Measurements from ENCODE around the gene ZNF750.

Gene ZNF750

DNA sequence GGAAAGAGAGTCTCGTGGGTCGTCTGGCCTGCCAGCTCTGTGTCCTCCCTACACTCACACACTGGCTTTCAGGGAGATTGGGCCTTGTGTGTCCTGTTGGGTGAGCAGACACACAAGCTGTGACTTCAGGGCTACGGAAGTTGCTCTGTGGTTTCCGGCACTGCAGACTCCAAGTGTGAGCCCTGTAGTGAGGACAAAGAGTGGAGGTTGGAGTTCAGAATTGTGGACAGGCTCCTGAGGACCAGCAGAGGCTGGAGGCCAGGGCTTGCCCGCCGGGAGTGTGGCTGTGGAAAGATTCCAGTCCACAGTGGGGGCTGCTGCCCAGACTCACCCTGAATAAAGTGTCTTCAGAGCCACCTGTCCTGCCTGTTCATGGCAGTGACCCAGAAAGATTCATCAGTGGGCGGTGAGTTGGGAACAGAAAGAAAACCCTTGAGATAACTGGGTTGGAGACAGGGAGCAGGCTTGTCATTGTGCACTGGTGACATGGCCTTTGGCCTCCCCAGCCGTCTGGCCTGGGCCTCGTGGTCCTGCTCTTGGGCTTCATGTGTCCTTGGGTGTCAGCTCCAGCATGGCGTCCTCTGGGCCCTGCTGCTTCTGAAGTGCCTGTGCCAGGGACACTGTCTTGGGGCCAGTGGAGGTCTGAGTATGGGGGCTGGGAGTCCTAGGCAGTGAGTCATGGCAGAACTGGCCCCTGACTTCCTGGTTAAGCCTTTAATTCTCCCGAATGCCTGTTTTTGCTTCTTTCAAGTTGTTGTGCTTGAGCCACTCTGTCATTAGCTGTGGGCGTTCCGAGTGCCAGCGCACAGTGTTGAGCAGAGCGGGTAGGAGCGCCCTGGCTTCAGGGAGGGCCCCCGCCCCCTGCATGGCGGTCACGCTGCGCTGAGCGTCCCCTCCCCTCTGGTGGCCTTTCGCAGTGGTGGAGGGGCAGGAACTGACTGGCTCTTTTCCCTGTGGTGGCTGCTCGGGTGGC is 19.9 kb upstream of the ZNF750 start:
- peak; percentile 70 for DNase-seq

DNA sequence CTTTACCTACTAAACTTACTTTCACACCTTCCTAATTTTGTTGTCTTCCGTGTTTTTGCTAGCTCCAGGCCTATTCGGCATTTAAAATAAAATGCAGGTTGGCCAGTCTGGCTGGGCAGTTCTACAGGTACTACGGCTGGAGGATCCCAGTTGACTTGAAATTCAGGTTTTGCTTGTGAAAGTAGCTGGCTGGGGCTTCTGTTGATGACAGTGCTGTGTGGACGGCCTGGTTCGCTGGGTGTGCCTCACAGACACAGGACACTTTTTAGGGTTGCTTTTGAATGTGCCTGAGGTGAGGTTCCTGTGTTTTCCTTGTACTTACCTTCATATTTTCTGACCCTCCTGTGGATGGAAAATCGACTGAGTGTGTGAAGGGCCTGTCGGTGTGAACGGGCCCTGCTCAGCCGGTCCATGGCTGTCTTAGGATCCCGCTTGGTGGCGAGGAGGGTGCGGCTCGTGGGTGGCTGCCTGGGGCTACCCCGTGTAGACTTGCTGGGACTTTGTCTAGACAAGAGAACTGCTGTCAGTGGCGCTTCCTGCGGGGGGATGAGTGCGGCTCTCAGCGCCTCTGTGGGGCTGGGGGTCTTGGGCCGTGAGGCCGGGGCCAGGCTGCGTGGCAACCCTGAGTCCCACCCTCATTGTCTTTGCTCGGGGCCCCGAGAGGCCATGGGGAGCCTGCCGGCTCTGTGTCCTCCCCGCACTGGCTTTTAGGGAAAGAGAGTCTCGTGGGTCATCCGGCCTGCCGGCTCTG is 18.7 kb upstream of the ZNF750 start:
- DNase-seq = no peak

- DNase-seq = no peak
Observed at GRCh38 chr17:82856361-82856760, 16.5 kb upstream of the ZNF750 start.

DNA sequence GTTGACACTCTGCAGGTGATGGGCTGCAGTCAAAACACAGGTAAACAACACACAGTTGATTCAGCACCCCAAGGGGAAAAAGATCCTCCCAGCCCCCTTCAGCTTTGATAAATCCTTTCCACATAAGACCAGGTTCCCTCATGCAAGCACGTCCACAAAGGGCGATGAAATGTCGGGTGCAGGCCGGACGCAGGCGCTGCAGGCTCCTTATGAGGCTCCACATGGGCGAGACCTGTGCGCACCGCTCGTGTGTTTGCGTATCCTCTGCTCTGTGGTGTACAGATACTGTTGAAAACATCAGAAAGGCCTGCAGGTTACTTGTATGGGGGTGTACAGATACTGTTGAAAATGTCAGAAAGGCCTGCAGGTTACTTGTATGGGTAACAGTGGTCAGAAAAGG is 14.4 kb upstream of the ZNF750 start:
- no peak for DNase-seq

GRCh38 chr17:82851381-82851780 is 11.6 kb upstream of the ZNF750 start:
- DNase-seq = no peak

GRCh38 chr17:82849076-82849945 is 9.5 kb upstream of the ZNF750 start:
- no peak for DNase-seq

- DNase-seq = no peak
Observed at GRCh38 chr17:82848022-82848592, 8.3 kb upstream of the ZNF750 start.

- DNase-seq = no peak
Observed at GRCh38 chr17:82846061-82846691, 6.4 kb upstream of the ZNF750 start.

GRCh38 chr17:82845163-82845807 is 5.5 kb upstream of the ZNF750 start:
- DNase-seq = no peak

- no peak for DNase-seq
Observed at GRCh38 chr17:82844796-82845162, 5.0 kb upstream of the ZNF750 start.

DNA sequence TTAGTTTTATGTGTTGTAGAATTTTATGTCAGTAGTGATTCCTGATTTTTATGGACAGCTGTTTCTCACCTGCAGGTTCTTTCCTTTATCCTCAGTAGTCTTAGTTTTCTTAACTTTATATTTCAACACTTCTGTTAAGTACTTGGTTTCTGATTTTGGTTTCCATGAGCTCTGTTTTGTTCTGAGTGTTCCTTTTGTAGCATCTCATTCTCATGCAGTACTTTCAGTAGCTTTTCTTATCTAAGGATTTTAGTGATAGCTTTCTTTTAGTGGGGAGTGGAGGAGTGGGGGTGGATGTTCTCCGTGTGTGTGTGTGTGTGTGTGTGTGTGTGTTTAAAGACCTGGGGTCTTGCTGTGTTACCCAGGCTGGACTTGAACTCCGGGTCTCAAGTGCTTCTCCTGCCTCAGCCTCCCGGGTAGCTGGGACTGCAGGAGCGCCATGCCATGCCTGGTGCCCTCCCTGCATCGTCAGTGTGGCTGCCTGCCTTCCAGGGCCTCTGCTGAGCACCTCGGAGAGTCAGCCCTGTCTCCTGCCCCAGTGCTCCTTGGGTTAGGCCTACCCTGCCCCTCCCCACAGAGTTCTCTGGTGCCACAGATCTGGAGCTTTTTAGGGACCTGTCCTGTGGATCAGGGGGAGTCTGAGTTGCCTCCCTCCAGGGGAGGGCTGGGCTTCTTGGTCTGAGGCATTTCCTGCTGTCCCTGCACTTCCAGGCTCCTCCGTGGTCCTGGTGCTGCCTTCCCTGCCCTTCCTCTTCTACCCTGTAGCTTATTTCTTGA is 4.3 kb upstream of the ZNF750 start:
- DNase-seq = no peak

DNA sequence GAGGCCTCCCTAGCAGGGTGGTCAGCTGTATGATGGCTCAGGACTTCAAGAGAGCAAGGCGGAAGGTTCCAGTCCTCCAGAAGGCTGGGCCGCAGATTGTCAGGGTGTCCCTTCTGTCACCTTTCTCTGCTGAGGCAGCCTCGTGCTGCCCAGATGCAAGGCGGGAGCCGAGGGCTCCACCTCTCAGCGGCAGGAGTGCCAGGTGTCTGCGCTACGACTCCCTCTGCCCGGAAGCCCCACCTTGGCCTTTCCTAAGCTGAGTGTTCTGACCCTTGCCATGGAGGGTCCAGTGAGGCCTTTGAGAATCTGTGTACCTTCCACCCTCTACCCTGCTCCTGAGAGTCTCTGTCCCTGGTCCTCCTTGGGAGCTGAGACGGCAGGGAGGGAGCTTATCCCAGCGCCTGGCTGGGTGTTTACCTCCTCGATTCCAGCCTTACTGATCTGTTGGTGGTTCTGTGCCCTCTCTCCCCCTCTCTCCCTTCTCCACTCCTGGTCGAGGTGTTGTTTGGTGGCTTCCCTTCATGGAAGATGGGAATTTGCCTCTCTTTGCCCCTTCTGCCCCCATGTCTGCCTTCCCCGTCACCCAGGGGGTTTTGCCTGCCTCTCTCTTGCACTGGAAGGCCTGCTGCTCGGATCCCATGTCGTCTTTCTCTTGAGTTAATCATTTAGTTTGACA is 2.2 kb upstream of the ZNF750 start:
- DNase-seq = no peak

DNA sequence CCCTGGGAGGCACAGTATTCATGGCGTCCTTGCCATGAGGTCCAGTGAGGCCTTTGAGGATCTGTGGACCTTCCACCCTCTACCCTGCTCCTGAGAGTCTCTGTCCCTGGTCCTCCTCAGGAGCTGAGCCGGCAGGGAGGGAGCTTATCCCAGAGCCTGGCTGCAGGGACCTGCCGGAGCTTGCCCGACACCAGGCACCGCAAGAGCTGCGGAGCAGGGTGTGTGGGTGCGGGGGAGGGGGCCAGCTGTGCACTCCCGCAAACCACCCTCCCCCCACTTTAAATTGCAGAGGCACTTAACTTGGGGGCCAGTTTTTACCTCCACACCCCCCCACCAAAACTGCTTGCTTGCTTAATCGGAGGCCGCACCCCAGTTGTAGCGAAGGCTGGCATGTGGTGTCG is 609 bp upstream of the ZNF750 start:
- no peak for DNase-seq

GRCh38 chr17:82838386-82839063 is 1.3 kb downstream of the ZNF750 start:
- no peak for DNase-seq

DNA sequence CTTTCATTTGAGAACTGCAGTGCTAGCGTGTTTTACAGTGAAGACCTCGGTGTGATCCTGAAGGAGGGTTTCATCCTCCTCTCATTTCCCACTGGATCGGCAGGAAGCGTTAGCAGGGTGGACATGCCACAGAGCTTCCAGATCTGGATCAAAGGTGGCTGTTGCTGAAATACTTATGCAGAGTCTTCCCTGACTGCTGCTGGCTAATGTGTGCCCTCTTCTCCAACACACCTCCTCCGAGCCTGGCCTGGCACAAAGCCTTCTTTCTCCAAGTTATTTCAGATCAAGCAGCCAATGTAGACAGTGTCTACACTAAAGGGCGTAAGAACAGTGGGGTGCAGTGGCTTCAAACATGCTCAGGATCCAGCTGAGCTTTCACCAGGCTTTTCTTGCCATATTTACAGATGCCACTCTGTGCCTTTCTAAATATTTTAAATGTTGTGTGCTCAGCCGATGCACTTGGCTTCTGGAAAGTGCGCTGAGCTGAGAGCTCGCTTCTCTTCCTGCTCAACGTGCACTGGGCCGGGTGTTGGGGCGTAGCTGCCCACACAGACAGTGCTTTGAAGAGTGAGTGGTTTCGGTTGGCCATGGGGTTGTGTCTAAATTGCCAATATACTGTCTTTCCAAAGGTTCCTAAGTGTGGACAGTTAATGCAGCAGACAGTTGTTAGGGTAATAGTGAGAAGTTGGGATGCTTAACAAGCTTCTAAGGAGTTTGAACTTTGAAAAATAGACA is 2.1 kb downstream of the ZNF750 start:
- no peak for DNase-seq

DNA sequence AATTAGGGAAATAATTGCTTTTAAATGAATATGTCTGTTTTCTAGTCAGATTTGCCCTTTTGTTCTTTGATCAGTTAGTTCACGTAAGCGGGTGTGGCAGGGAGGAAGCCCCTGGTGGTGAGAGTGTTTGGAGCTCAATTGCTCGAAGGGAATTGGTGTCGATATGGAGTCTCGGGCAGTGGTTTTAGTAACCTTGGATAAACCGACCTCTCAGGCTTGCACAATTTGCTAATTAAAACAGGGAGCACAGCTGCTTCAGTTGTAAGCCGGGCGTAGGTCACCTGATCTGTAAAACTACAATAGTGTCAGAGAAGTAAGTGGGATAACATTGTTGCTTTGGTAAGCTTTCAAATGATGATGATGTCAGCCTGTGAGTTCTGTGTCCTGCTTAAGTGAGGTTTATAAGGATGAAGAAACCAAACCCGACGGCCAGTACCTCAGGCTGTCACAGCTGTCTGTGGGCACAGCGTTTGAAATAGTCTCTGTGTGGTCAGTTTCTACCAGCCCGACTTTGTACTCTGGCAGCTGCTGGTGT is 2.9 kb downstream of the ZNF750 start:
- DNase-seq = no peak

DNA sequence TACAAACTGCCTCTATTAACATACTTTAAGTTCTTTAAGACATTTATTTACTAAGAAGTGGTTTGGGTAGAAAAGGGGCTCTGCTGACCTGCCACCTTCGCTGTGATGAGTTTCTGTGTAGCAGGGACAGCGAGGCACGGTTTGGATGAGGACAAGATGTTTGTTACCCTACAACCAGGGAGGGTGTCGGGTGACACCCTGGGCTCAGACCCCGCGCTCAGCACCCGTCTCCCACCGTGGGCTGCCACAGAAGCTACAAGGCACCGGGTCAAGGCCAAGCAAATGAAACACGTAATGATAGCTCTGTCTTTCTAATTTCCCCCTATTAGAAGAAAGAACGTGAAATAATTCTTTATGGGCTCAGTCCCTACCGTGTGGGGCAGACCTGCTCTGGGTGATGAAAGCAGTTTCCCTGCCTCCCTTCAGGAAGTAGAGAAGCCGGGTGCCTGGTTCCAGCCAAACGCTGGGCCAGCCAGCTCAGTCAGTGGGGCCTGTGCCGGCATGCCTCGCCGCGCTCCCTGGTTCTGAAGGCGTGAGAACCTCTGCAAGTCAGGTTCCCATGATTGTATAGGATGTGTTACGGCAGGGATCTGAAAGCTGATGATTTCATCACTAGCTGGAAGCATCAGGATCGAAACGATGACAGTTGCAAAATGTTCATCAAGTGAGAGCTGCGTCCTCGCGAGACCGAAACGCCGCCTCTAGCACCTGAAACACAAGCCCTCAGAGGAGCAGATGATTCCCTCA is 3.9 kb downstream of the ZNF750 start:
- no peak for DNase-seq

GRCh38 chr17:82835122-82835521 is 4.7 kb downstream of the ZNF750 start:
- DNase-seq = no peak

All from activated CD8-positive, alpha-beta memory T cell treated with anti-CD3 and anti-CD28 coated beads, Interleukin-2, amount 50 U/mL, for 48 hours (primary cell).